Activated CD8-positive, alpha-beta memory T cell treated with anti-CD3 and anti-CD28 coated beads, Interleukin-2, amount 50 U/mL, for 24 hours (primary cell): Measurements from ENCODE around the gene CCDC136.

Source experiments
- DNase-seq: peaks from one replicate; pipeline ENCODE4 v3.0.0-alpha.2; 2020; ENCODE audit errors: extremely low read depth

CCDC136 gene

GRCh38 chr7:128831994-128832879 is 40.5 kb downstream of the CCDC136 start:
- no peak for DNase-seq

- no peak for DNase-seq
These were observed 41.0 kb downstream of the CCDC136 start for GRCh38 chr7:128832880-128833147.

- DNase-seq, result no peak
These were observed 41.6 kb downstream of the CCDC136 start for GRCh38 chr7:128833148-128833945.

GRCh38 chr7:128833946-128834325 is 42.2 kb downstream of the CCDC136 start:
- no peak for DNase-seq

GRCh38 chr7:128835231-128835751 is 43.5 kb downstream of the CCDC136 start:
- no peak for DNase-seq

GRCh38 chr7:128835790-128836641 is 44.2 kb downstream of the CCDC136 start:
- DNase-seq, result no peak

- no peak for DNase-seq
These were observed 45.1 kb downstream of the CCDC136 start for GRCh38 chr7:128836729-128837348.

- DNase-seq, result no peak
These were observed 45.8 kb downstream of the CCDC136 start for GRCh38 chr7:128837521-128837921.

GRCh38 chr7:128838109-128838779 is 46.5 kb downstream of the CCDC136 start:
- DNase-seq, result no peak

GRCh38 chr7:128838981-128839731 is 47.4 kb downstream of the CCDC136 start:
- no peak for DNase-seq

GRCh38 chr7:128839751-128840177 is 48.0 kb downstream of the CCDC136 start:
- DNase-seq, result no peak

GRCh38 chr7:128840326-128841170 is 48.8 kb downstream of the CCDC136 start:
- no peak for DNase-seq

- DNase-seq, result no peak
These were observed 49.5 kb downstream of the CCDC136 start for GRCh38 chr7:128841171-128841690.

- no peak for DNase-seq
These were observed 50.3 kb downstream of the CCDC136 start for GRCh38 chr7:128841921-128842673.

GRCh38 chr7:128842674-128843641 is 51.2 kb downstream of the CCDC136 start:
- no peak for DNase-seq

- no peak for DNase-seq
These were observed 52.3 kb downstream of the CCDC136 start for GRCh38 chr7:128843938-128844621.
